Measurements from ENCODE around the gene SUGCT.

- TF ChIP-seq POLR2AphosphoS5 (IDR thresholded peaks at IDR 0.05), result no peak
- no peak for TF ChIP-seq CTCF (IDR thresholded peaks at IDR 0.05)
- TF ChIP-seq EP300 (IDR thresholded peaks at IDR 0.05), result no peak
These were observed 749.0 kb downstream of the SUGCT start for GRCh38 chr7:40883826-40884225.

All from esophagus muscularis mucosa (tissue), 4 donors.